Mucosa of rectum (tissue), 2 donors: Measurements from ENCODE around the gene AP3S2.
A peak's percentile ranks its signal among the peaks of the same experiment; 100 is the strongest.
"Not testable (repeated sequence)": the region's sequence is repeated elsewhere in the genome, so short reads cannot be mapped to it uniquely, and the experiment has no call there.

ENCODE experiments used
- H3K27ac ChIP-seq, 2 donors: one replicate each; pipeline ENCODE4 v1.7.0; 2013; ENCODE audit warnings: inconsistent platforms in 2 of 2, low read depth in 2 of 2, low read length in 2 of 2
- H3K27me3 ChIP-seq, 2 donors: one replicate each; pipeline ENCODE4 v1.7.0; 2013; ENCODE audit warnings: low read length in 2 of 2; ENCODE audit not compliant: control insufficient read depth in 2 of 2, insufficient read depth in 2 of 2
- H3K36me3 ChIP-seq, 2 donors: one replicate each; pipeline ENCODE4 v1.7.0; 2013; ENCODE audit warnings: low read length in 2 of 2; ENCODE audit not compliant: control insufficient read depth in 2 of 2, insufficient read depth in 2 of 2
- H3K4me1 ChIP-seq, 2 donors: one replicate each; pipeline ENCODE4 v1.7.0; 2013; ENCODE audit warnings: low read length in 2 of 2, mild to moderate bottlenecking in 1 of 2; ENCODE audit not compliant: control insufficient read depth in 2 of 2, insufficient read depth in 2 of 2
- H3K4me3 ChIP-seq, 2 donors: one replicate each; pipeline ENCODE4 v1.7.0; 2013; ENCODE audit warnings: low read length in 2 of 2
- H3K9ac ChIP-seq, 2 donors: one replicate each; pipeline ENCODE4 v1.7.0; 2013; ENCODE audit warnings: low read length in 2 of 2, low read depth in 1 of 2, mild to moderate bottlenecking in 1 of 2
- H3K9me3 ChIP-seq, 2 donors: one replicate each; pipeline ENCODE4 v1.7.0; 2013; ENCODE audit warnings: low read length in 2 of 2; ENCODE audit not compliant: control insufficient read depth in 2 of 2
- donor health status: healthy.
- donor health status: Normal muscosa, but diverticular disease.

AP3S2 gene

GRCh38 chr15:89870688-89871288 is 23.0 kb downstream of the AP3S2 start:
- Histone ChIP-seq H3K36me3 (peaks cover 16 to 20% of the 10 kb centered on the region in 2 donors), H3K9me3 (no peaks in the 10 kb centered on the region), H3K9ac (no peak overlapping the region), H3K4me1 (peaks cover 3 to 7% of the 10 kb centered on the region in 2 donors), H3K4me3 (no peak overlapping the region), H3K27ac (peak overlapping the region in 1 of 2 donors; percentile 23), H3K27me3 (no peaks in the 10 kb centered on the region)

- no peaks in the 10 kb centered on the region for H3K9me3 ChIP-seq
- no peak overlapping the region for H3K9ac ChIP-seq
- no peak overlapping the region for H3K27ac ChIP-seq
- H3K36me3 ChIP-seq, result peaks cover 15 to 20% of the 10 kb centered on the region in 2 donors
- H3K4me3 ChIP-seq, result no peak overlapping the region
- H3K4me1 ChIP-seq, result peaks cover 3 to 12% of the 10 kb centered on the region in 2 donors
- H3K27me3 ChIP-seq, result no peaks in the 10 kb centered on the region
Observed at GRCh38 chr15:89870006-89870405, 23.8 kb downstream of the AP3S2 start.

GRCh38 chr15:89869490-89869889 is 24.3 kb downstream of the AP3S2 start:
- Histone ChIP-seq H3K4me1 (peaks cover 3 to 12% of the 10 kb centered on the region in 2 donors), H3K36me3 (peaks cover 15 to 20% of the 10 kb centered on the region in 2 donors)
- not testable (repeated sequence) for H3K9me3 ChIP-seq, H3K9ac ChIP-seq, H3K4me3 ChIP-seq, H3K27me3 ChIP-seq, H3K27ac ChIP-seq

DNA sequence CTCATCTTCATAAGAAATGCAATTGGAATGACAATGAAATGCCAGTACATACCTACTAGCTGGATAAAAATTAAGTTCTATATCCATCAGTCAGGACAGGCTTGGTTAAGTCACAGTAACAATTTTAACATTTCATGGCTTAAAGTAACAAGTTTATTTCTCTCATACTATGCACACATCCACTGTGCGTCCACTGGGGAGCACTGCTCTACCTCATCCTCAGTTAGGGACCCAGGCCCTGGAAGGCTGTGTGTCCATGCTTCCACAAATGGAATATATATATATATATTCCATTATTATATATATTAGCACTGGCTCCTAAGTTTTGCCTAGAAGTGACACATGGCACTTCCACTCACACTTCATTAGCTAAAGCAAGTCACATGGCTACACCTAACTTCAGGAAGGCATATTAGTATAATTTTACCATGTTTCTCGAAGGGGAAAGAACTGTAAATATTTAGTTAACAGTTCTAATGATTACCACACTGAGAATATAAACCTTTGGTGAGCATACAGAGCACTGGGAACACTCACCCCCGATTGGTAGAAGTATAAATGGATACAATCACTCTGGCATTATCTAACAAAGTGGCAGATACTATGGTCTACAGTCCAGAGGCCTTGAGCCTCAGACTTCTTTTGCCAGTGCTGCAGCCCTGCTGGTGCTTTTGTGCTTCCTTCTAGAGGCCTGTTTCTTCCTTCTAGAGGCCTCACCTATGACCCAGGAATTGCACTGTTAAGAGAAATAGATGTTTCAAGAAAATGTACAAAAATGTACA is 28.6 kb downstream of the AP3S2 start:
- H3K27me3 ChIP-seq, result no peaks in the 10 kb centered on the region
- peaks cover 10 to 47% of the 10 kb centered on the region in 2 donors for H3K4me1 ChIP-seq
- no peaks in the 10 kb centered on the region for H3K9me3 ChIP-seq
- no peak overlapping the region for H3K4me3 ChIP-seq
- H3K36me3 ChIP-seq, result peaks cover 4 to 15% of the 10 kb centered on the region in 2 donors
- H3K27ac ChIP-seq, result peak overlapping the region; percentile 1 to 45
- H3K9ac ChIP-seq, result no peak overlapping the region

- Histone ChIP-seq H3K27ac (peak overlapping the region; percentile 38 to 60), H3K27me3 (no peaks in the 10 kb centered on the region), H3K9me3 (no peaks in the 10 kb centered on the region), H3K36me3 (peaks cover 3 to 15% of the 10 kb centered on the region in 2 donors), H3K4me1 (peaks cover 16 to 57% of the 10 kb centered on the region in 2 donors), H3K4me3 (no peak overlapping the region), H3K9ac (no peak overlapping the region)
Observed at GRCh38 chr15:89863918-89864317, 29.9 kb downstream of the AP3S2 start.

DNA sequence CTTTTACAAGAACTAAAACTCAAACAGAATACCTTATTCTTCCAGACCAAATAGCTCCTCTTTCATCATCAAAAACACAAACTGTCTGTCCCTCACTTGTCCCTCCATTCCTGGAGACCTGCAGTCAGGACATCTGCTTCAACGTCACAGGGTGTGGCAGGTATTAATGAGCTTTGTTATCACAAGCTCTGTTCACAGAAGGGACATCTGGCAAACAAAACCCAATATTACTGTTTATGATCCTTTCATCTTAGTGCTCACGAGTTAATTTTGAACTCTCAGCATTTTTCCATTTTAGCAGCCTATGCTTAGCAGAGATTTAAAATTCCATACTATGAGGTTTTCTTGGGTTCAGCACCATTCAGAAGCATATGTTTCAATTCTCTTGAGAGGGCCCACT is 32.9 kb downstream of the AP3S2 start:
- no peaks in the 10 kb centered on the region for H3K9me3 ChIP-seq
- H3K4me3 ChIP-seq, result no peak overlapping the region
- H3K27me3 ChIP-seq, result no peaks in the 10 kb centered on the region
- H3K4me1 ChIP-seq, result peaks cover 28 to 71% of the 10 kb centered on the region in 2 donors
- peak overlapping the region in 1 of 2 donors; percentile 24 for H3K9ac ChIP-seq
- H3K27ac ChIP-seq, result peak overlapping the region in 1 of 2 donors; percentile 62
- peaks cover 3 to 17% of the 10 kb centered on the region in 2 donors for H3K36me3 ChIP-seq

DNA sequence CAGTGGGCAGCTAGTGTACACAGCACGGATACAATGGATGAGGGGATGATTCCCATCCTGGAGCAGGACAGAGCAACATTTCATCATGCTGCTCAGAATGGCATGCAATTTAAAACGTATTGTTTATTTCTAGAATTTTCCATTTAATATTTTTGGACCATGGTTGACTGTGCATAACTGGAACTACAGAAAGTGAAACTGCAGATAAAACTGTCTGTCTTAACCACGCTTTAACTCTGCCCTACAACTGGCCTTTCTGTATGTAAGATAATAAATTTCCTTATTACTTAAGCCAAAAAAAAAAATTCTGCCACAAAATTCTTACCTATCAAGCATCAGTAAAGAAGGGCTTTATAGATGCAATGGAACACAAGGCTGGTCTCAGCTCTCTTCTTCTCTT is 33.4 kb downstream of the AP3S2 start:
- H3K9me3 ChIP-seq, result no peaks in the 10 kb centered on the region
- H3K27ac ChIP-seq, result peak overlapping the region; percentile 1 to 69
- no peaks in the 10 kb centered on the region for H3K27me3 ChIP-seq
- peaks cover 29 to 68% of the 10 kb centered on the region in 2 donors for H3K4me1 ChIP-seq
- peak overlapping the region in 1 of 2 donors; percentile 24 for H3K9ac ChIP-seq
- no peak overlapping the region for H3K4me3 ChIP-seq
- peaks cover 3 to 14% of the 10 kb centered on the region in 2 donors for H3K36me3 ChIP-seq

- peak overlapping the region; percentile 4 to 48 for H3K4me3 ChIP-seq
- no peaks in the 10 kb centered on the region for H3K27me3 ChIP-seq
- H3K4me1 ChIP-seq, result peaks cover 29 to 57% of the 10 kb centered on the region in 2 donors
- peak overlapping the region; percentile 77 to 88 for H3K27ac ChIP-seq
- H3K9ac ChIP-seq, result peak overlapping the region in 1 of 2 donors; percentile 34
- H3K36me3 ChIP-seq, result peaks cover 3 to 12% of the 10 kb centered on the region in 2 donors
- H3K9me3 ChIP-seq, result no peaks in the 10 kb centered on the region
Observed at GRCh38 chr15:89858661-89859458, 34.9 kb downstream of the AP3S2 start.

DNA sequence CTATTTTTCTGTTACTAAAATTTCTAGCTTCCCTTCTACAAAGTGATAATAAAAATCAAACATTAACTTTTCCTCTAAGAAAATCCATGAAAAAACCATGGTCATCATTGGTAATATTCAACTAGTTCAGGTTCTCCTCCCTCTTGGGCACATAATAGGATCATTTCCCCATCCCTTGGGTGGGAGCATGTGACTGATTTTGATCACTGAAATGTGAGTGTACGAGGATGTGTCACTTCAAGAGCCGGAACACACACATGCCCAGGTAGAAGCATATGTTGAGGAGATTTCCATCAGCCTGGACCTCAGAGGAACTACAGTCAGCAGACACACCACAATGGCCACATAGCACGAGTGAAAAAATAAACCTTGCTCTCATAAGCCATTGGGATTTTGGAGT is 36.1 kb downstream of the AP3S2 start:
- H3K4me3 ChIP-seq, result no peak overlapping the region
- peak overlapping the region; percentile 82 to 88 for H3K27ac ChIP-seq
- H3K27me3 ChIP-seq, result no peaks in the 10 kb centered on the region

More for the DNA sequence above, 36.1 kb downstream of the AP3S2 start:
- H3K9me3 ChIP-seq, result no peaks in the 10 kb centered on the region
- no peak overlapping the region for H3K9ac ChIP-seq
- peaks cover 22 to 51% of the 10 kb centered on the region in 2 donors for H3K4me1 ChIP-seq
- H3K36me3 ChIP-seq, result peaks cover 2 to 10% of the 10 kb centered on the region in 2 donors
